ENCODE data around the gene ZNF492.
"Not testable (repeated sequence)": the region's sequence is repeated elsewhere in the genome, so short reads cannot be mapped to it uniquely, and the experiment has no call there.

ZNF492 gene

GRCh38 chr19:22608441-22608840, 25.7 kb upstream of the ZNF492 start:
- no peak for TF ChIP-seq CTCF (IDR thresholded peaks at IDR 0.05; ENCODE audit: extremely low read depth, missing control alignments)
- DNase-seq (ENCODE audit: low spot score): no peak

GRCh38 chr19:22609630-22610029, 24.5 kb upstream of the ZNF492 start:
- TF ChIP-seq CTCF (IDR thresholded peaks at IDR 0.05; ENCODE audit: extremely low read depth, missing control alignments): no peak
- no peak for DNase-seq (ENCODE audit: low spot score)

GRCh38 chr19:22610121-22610520, 24.0 kb upstream of the ZNF492 start:
- no peak for DNase-seq (ENCODE audit: low spot score)
- no peak for TF ChIP-seq CTCF (IDR thresholded peaks at IDR 0.05; ENCODE audit: extremely low read depth, missing control alignments)

- no peak for TF ChIP-seq CTCF (IDR thresholded peaks at IDR 0.05; ENCODE audit: extremely low read depth, missing control alignments)
- DNase-seq (ENCODE audit: low spot score): no peak
Measured at GRCh38 chr19:22612316-22612715, 21.8 kb upstream of the ZNF492 start.

- no peak for DNase-seq (ENCODE audit: low spot score)
- TF ChIP-seq CTCF (IDR thresholded peaks at IDR 0.05; ENCODE audit: extremely low read depth, missing control alignments): no peak
Measured at GRCh38 chr19:22616659-22617058, 17.5 kb upstream of the ZNF492 start.

GRCh38 chr19:22617181-22617580, 16.9 kb upstream of the ZNF492 start:
- not testable (repeated sequence) for DNase-seq (ENCODE audit: low spot score)

- TF ChIP-seq CTCF (IDR thresholded peaks at IDR 0.05; ENCODE audit: extremely low read depth, missing control alignments): no peak
- no peak for DNase-seq (ENCODE audit: low spot score)
Measured at GRCh38 chr19:22617614-22618320, 16.4 kb upstream of the ZNF492 start.

- TF ChIP-seq CTCF (IDR thresholded peaks at IDR 0.05; ENCODE audit: extremely low read depth, missing control alignments): no peak
- no peak for DNase-seq (ENCODE audit: low spot score)
Measured at GRCh38 chr19:22619371-22619770, 14.8 kb upstream of the ZNF492 start.
